PC-9 (cell line): Measurements from ENCODE around the gene SUSD2.
"Not testable (repeated sequence)": the region's sequence is repeated elsewhere in the genome, so short reads cannot be mapped to it uniquely, and the experiment has no call there.

Experiments used
- EZH2 ChIP-seq: fragments of 200-600 bp; sonication (generic); IDR thresholded peaks from 2 replicates; pipeline ENCODE4 v1.8.0; 2017; ENCODE audit warnings: antibody characterized with exemption, low read depth
- TF ChIP-seq, protein P1 (sequence below): fragments of 200-600 bp; sonication (generic); conservative IDR thresholded peaks from 2 replicates; pipeline ENCODE4 v1.6.1; 2017; ENCODE audit warnings: mixed run types, antibody characterized with exemption, mild to moderate bottlenecking, moderate library complexity

DNA sequence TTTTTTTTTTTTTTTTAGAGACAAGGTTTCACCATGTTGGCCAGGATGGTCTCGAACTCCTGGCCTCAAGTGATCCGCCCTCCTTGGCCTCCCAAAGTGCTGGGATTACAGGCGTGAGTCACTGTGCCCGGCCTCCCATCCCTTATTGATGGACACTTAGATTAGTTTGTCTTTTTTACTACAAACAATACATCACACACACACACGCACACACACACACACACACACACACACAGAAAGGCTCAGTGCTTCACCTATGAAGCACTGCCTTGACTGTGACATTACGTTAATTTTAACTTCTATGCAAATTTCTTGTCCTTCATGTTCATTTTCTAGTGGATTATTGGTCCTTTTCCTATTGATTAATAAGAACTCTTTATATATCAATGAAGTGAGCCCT, 44.8 kb upstream of the SUSD2 start:
- TF ChIP-seq, protein P1, sequence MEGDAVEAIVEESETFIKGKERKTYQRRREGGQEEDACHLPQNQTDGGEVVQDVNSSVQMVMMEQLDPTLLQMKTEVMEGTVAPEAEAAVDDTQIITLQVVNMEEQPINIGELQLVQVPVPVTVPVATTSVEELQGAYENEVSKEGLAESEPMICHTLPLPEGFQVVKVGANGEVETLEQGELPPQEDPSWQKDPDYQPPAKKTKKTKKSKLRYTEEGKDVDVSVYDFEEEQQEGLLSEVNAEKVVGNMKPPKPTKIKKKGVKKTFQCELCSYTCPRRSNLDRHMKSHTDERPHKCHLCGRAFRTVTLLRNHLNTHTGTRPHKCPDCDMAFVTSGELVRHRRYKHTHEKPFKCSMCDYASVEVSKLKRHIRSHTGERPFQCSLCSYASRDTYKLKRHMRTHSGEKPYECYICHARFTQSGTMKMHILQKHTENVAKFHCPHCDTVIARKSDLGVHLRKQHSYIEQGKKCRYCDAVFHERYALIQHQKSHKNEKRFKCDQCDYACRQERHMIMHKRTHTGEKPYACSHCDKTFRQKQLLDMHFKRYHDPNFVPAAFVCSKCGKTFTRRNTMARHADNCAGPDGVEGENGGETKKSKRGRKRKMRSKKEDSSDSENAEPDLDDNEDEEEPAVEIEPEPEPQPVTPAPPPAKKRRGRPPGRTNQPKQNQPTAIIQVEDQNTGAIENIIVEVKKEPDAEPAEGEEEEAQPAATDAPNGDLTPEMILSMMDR, result not testable (repeated sequence)
- not testable (repeated sequence) for TF ChIP-seq EZH2
